Measurements from ENCODE around the gene MAP3K14.

Gene MAP3K14

GRCh38 chr17:45320931-45321461 is 4.2 kb upstream of the MAP3K14 start:
- Histone ChIP-seq H3K4me1 (ENCODE audit: control insufficient read depth, low read depth, low read length) (peaks cover under 1% of the 10 kb centered on the region), H3K27me3 (ENCODE audit: control insufficient read depth, insufficient read depth, low read length) (peaks cover under 1% of the 10 kb centered on the region), H3K36me3 (ENCODE audit: control insufficient read depth, low read depth, low read length) (no peaks in the 10 kb centered on the region), H3K27ac (ENCODE audit: low read length) (no peak overlapping the region), H3K9me3 (ENCODE audit: control insufficient read depth, low read depth, low read length) (no peaks in the 10 kb centered on the region), H3K4me3 (ENCODE audit: low read length) (no peak overlapping the region), H3K9ac (ENCODE audit: low read length) (no peak overlapping the region)

- Histone ChIP-seq H3K9ac (ENCODE audit: low read length) (no peak overlapping the region), H3K27ac (ENCODE audit: low read length) (no peak overlapping the region), H3K36me3 (ENCODE audit: control insufficient read depth, low read depth, low read length) (no peaks in the 10 kb centered on the region), H3K9me3 (ENCODE audit: control insufficient read depth, low read depth, low read length) (no peaks in the 10 kb centered on the region), H3K4me3 (ENCODE audit: low read length) (no peak overlapping the region), H3K4me1 (ENCODE audit: control insufficient read depth, low read depth, low read length) (peaks cover 6% of the 10 kb centered on the region), H3K27me3 (ENCODE audit: control insufficient read depth, insufficient read depth, low read length) (peaks cover 6% of the 10 kb centered on the region)
Observed at GRCh38 chr17:45320349-45320930, 3.6 kb upstream of the MAP3K14 start.

GRCh38 chr17:45319239-45319703 is 2.5 kb upstream of the MAP3K14 start:
- Histone ChIP-seq H3K27ac (ENCODE audit: low read length) (no peak overlapping the region), H3K4me3 (ENCODE audit: low read length) (no peak overlapping the region), H3K4me1 (ENCODE audit: control insufficient read depth, low read depth, low read length) (peaks cover 8% of the 10 kb centered on the region), H3K36me3 (ENCODE audit: control insufficient read depth, low read depth, low read length) (no peaks in the 10 kb centered on the region), H3K27me3 (ENCODE audit: control insufficient read depth, insufficient read depth, low read length) (peaks cover 14% of the 10 kb centered on the region), H3K9ac (ENCODE audit: low read length) (no peak overlapping the region), H3K9me3 (ENCODE audit: control insufficient read depth, low read depth, low read length) (no peaks in the 10 kb centered on the region)

- H3K4me1 ChIP-seq (ENCODE audit: control insufficient read depth, low read depth, low read length): peaks cover 8% of the 10 kb centered on the region
- no peaks in the 10 kb centered on the region for H3K9me3 ChIP-seq (ENCODE audit: control insufficient read depth, low read depth, low read length)
- no peak overlapping the region for H3K4me3 ChIP-seq (ENCODE audit: low read length)
- H3K27ac ChIP-seq (ENCODE audit: low read length): no peak overlapping the region
- H3K9ac ChIP-seq (ENCODE audit: low read length): no peak overlapping the region
- no peaks in the 10 kb centered on the region for H3K36me3 ChIP-seq (ENCODE audit: control insufficient read depth, low read depth, low read length)
- peaks cover 14% of the 10 kb centered on the region for H3K27me3 ChIP-seq (ENCODE audit: control insufficient read depth, insufficient read depth, low read length)
Observed at GRCh38 chr17:45318561-45319230, 1.9 kb upstream of the MAP3K14 start.

- peaks cover 14% of the 10 kb centered on the region for H3K27me3 ChIP-seq (ENCODE audit: control insufficient read depth, insufficient read depth, low read length)
- peak overlapping the region; percentile 67 for H3K27ac ChIP-seq (ENCODE audit: low read length)
- peak overlapping the region; percentile 75 for H3K9ac ChIP-seq (ENCODE audit: low read length)
- no peaks in the 10 kb centered on the region for H3K36me3 ChIP-seq (ENCODE audit: control insufficient read depth, low read depth, low read length)
- peaks cover 8% of the 10 kb centered on the region for H3K4me1 ChIP-seq (ENCODE audit: control insufficient read depth, low read depth, low read length)
- peak overlapping the region; percentile 84 for H3K4me3 ChIP-seq (ENCODE audit: low read length)
- no peaks in the 10 kb centered on the region for H3K9me3 ChIP-seq (ENCODE audit: control insufficient read depth, low read depth, low read length)
Observed at GRCh38 chr17:45317111-45317928, 500 bp upstream of the MAP3K14 start.

- Histone ChIP-seq H3K9ac (ENCODE audit: low read length) (peak overlapping the region; percentile 55), H3K4me1 (ENCODE audit: control insufficient read depth, low read depth, low read length) (peaks cover 8% of the 10 kb centered on the region), H3K27ac (ENCODE audit: low read length) (no peak overlapping the region), H3K27me3 (ENCODE audit: control insufficient read depth, insufficient read depth, low read length) (peaks cover 14% of the 10 kb centered on the region), H3K9me3 (ENCODE audit: control insufficient read depth, low read depth, low read length) (no peaks in the 10 kb centered on the region), H3K36me3 (ENCODE audit: control insufficient read depth, low read depth, low read length) (no peaks in the 10 kb centered on the region), H3K4me3 (ENCODE audit: low read length) (peak overlapping the region; percentile 84)
Observed at GRCh38 chr17:45315648-45316433, 979 bp downstream of the MAP3K14 start.

GRCh38 chr17:45314741-45315647 is 1.8 kb downstream of the MAP3K14 start:
- H3K4me1 ChIP-seq (ENCODE audit: control insufficient read depth, low read depth, low read length): peaks cover 8% of the 10 kb centered on the region
- H3K36me3 ChIP-seq (ENCODE audit: control insufficient read depth, low read depth, low read length): no peaks in the 10 kb centered on the region
- no peaks in the 10 kb centered on the region for H3K9me3 ChIP-seq (ENCODE audit: control insufficient read depth, low read depth, low read length)
- peaks cover 14% of the 10 kb centered on the region for H3K27me3 ChIP-seq (ENCODE audit: control insufficient read depth, insufficient read depth, low read length)
- peak overlapping the region; percentile 84 for H3K4me3 ChIP-seq (ENCODE audit: low read length)
- no peak overlapping the region for H3K9ac ChIP-seq (ENCODE audit: low read length)
- no peak overlapping the region for H3K27ac ChIP-seq (ENCODE audit: low read length)

GRCh38 chr17:45313996-45314740 is 2.7 kb downstream of the MAP3K14 start:
- Histone ChIP-seq H3K4me1 (ENCODE audit: control insufficient read depth, low read depth, low read length) (peaks cover 8% of the 10 kb centered on the region), H3K4me3 (ENCODE audit: low read length) (no peak overlapping the region), H3K9ac (ENCODE audit: low read length) (no peak overlapping the region)

GRCh38 chr17:45313421-45313771 is 3.4 kb downstream of the MAP3K14 start:
- Histone ChIP-seq H3K36me3 (ENCODE audit: control insufficient read depth, low read depth, low read length) (no peaks in the 10 kb centered on the region), H3K9me3 (ENCODE audit: control insufficient read depth, low read depth, low read length) (no peaks in the 10 kb centered on the region), H3K27me3 (ENCODE audit: control insufficient read depth, insufficient read depth, low read length) (peaks cover 14% of the 10 kb centered on the region), H3K4me1 (ENCODE audit: control insufficient read depth, low read depth, low read length) (peaks cover 8% of the 10 kb centered on the region), H3K4me3 (ENCODE audit: low read length) (no peak overlapping the region), H3K27ac (ENCODE audit: low read length) (no peak overlapping the region), H3K9ac (ENCODE audit: low read length) (no peak overlapping the region)

More at GRCh38 chr17:45313996-45314740, 2.7 kb downstream of the MAP3K14 start:
- Histone ChIP-seq H3K27me3 (ENCODE audit: control insufficient read depth, insufficient read depth, low read length) (peaks cover 14% of the 10 kb centered on the region), H3K36me3 (ENCODE audit: control insufficient read depth, low read depth, low read length) (no peaks in the 10 kb centered on the region), H3K9me3 (ENCODE audit: control insufficient read depth, low read depth, low read length) (no peaks in the 10 kb centered on the region), H3K27ac (ENCODE audit: low read length) (no peak overlapping the region)

Measured in iPS-18a (cell line).